Suprapubic skin (tissue), 3 donors: ENCODE results near the gene MAPRE3.

Experiments
- CTCF ChIP-seq, 2 donors: fragments of 200-600 bp in 1 of 2; fragments of 450-650 bp in 1 of 2; sonication (generic) in 1 of 2; IDR thresholded peaks; one replicate each; pipeline ENCODE4 v1.5.1; 2016 to 2019; ENCODE audit warnings: antibody characterized with exemption in 2 of 2, mild to moderate bottlenecking in 1 of 2, moderate library complexity in 1 of 2
- POLR2A ChIP-seq, 2 donors: fragments of 450-650 bp; IDR thresholded peaks; one replicate each; pipeline ENCODE4 v1.6.1; 2017; ENCODE audit warnings: antibody characterized with exemption in 2 of 2, mild to moderate bottlenecking in 2 of 2, moderate library complexity in 2 of 2

- no peak for TF ChIP-seq CTCF (IDR thresholded peaks at IDR 0.05)
- TF ChIP-seq POLR2A (IDR thresholded peaks at IDR 0.05) = no peak
Measured at GRCh38 chr2:27051902-27052645, 81.6 kb downstream of the MAPRE3 start.
